ENCODE measurements around the gene NRXN3. TPM values are rescaled to one million over a fixed set of nuclear protein-coding genes. Genes with fewer than 3 reads are reported as not detected.

Gene NRXN3
- total and polyA plus RNA-seq, 8 donors, result 1.3 to 7.6 (median 1.5) TPM

- DNase-seq (no peak), ATAC-seq (no peak)
- TF ChIP-seq CTCF (IDR thresholded peaks at IDR 0.05), result no peak
- Histone ChIP-seq H3K9me3 (no peaks in the 10 kb centered on the region), H3K27me3 (no peaks in the 10 kb centered on the region), H3K27ac (no peak overlapping the region), H3K36me3 (no peaks in the 10 kb centered on the region), H3K4me3 (no peak overlapping the region), H3K4me1 (no peaks in the 10 kb centered on the region)
- intact Hi-C loops (cut with DNase I), result no loop called here
These were observed 1639.9 kb downstream of the NRXN3 start for GRCh38 chr14:79809849-79810612.

- Histone ChIP-seq H3K36me3 (no peaks in the 10 kb centered on the region), H3K27me3 (no peaks in the 10 kb centered on the region), H3K4me1 (no peaks in the 10 kb centered on the region), H3K9me3 (no peaks in the 10 kb centered on the region), H3K4me3 (no peak overlapping the region), H3K27ac (no peak overlapping the region)
- no peak for DNase-seq
- ATAC-seq, result no peak
- TF ChIP-seq CTCF (IDR thresholded peaks at IDR 0.05), result no peak
- intact Hi-C loops (cut with DNase I), result no loop called here
These were observed 1650.8 kb downstream of the NRXN3 start for GRCh38 chr14:79820866-79821535.

GRCh38 chr14:79822034-79822433, 1651.9 kb downstream of the NRXN3 start:
- Histone ChIP-seq H3K4me3 (no peak overlapping the region), H3K4me1 (no peaks in the 10 kb centered on the region), H3K27me3 (no peaks in the 10 kb centered on the region), H3K9me3 (no peaks in the 10 kb centered on the region), H3K27ac (no peak overlapping the region), H3K36me3 (no peaks in the 10 kb centered on the region)
- ATAC-seq (no peak), DNase-seq (no peak)
- TF ChIP-seq CTCF (IDR thresholded peaks at IDR 0.05), result no peak
- intact Hi-C loops (cut with DNase I), result no loop called here

GRCh38 chr14:79825046-79825521, 1654.9 kb downstream of the NRXN3 start:
- no peaks in the 10 kb centered on the region for H3K9me3 ChIP-seq
- no peak overlapping the region for H3K4me3 ChIP-seq
- ATAC-seq, result no peak
- no peak overlapping the region for H3K27ac ChIP-seq
- intact Hi-C loops (cut with DNase I), result no loop called here
- no peaks in the 10 kb centered on the region for H3K36me3 ChIP-seq
- H3K4me1 ChIP-seq, result no peaks in the 10 kb centered on the region
- DNase-seq, result peak in 2 of 4 donors; percentile 47 to 81
- TF ChIP-seq CTCF (IDR thresholded peaks at IDR 0.05), result no peak
- H3K27me3 ChIP-seq, result no peaks in the 10 kb centered on the region

GRCh38 chr14:79826362-79826761, 1656.2 kb downstream of the NRXN3 start:
- Histone ChIP-seq H3K36me3 (no peaks in the 10 kb centered on the region), H3K4me1 (no peaks in the 10 kb centered on the region), H3K9me3 (no peaks in the 10 kb centered on the region), H3K27ac (no peak overlapping the region), H3K4me3 (no peak overlapping the region), H3K27me3 (no peaks in the 10 kb centered on the region)
- DNase-seq (no peak), ATAC-seq (no peak)
- intact Hi-C loops (cut with DNase I), result no loop called here
- TF ChIP-seq CTCF (IDR thresholded peaks at IDR 0.05), result no peak

Data from left lung (tissue), 10 donors.